Left lung (tissue), 10 donors: ENCODE measurements around the gene SVEP1. TPM values are rescaled to one million over a fixed set of nuclear protein-coding genes. Genes with fewer than 3 reads are reported as not detected.

Source experiments
- ATAC-seq: fragments of 200-7000 bp; cut with Tn5 transposase; one replicate; pipeline ENCODE4 v1.9.1; 2020; ENCODE audit warnings: moderate library complexity
- DNase-seq, 4 donors: peaks; one replicate each; pipeline ENCODE4 v3.0.0-alpha.2; 2013 to 2020
- H3K27ac ChIP-seq, 2 donors: fragments of 200-600 bp; sonication (generic) in 1 of 2; one replicate each; pipeline versions ENCODE4 v1.5.0 to v1.8.0; 2020 to 2021
- H3K27me3 ChIP-seq, 2 donors: fragments of 200-600 bp; sonication (generic) in 1 of 2; one replicate each; pipeline versions ENCODE4 v1.5.0 to v1.8.0; 2020 to 2021
- H3K36me3 ChIP-seq, 2 donors: fragments of 200-600 bp; sonication (generic) in 1 of 2; one replicate each; pipeline versions ENCODE4 v1.5.0 to v1.8.0; 2020 to 2021
- H3K4me1 ChIP-seq, 2 donors: fragments of 200-600 bp; one replicate each; pipeline ENCODE4 v1.8.0; 2021
- H3K4me3 ChIP-seq, 2 donors: fragments of 200-600 bp; sonication (generic) in 1 of 2; one replicate each; pipeline versions ENCODE4 v1.5.0 to v1.8.0; 2020 to 2021; ENCODE audit warnings: mild to moderate bottlenecking in 1 of 2
- H3K9me3 ChIP-seq, 2 donors: fragments of 200-600 bp; sonication (generic) in 1 of 2; one replicate each; pipeline versions ENCODE4 v1.5.0 to v1.8.0; 2020 to 2021
- CTCF ChIP-seq, 2 donors: fragments of 200-600 bp; sonication (generic) in 1 of 2; IDR thresholded peaks; one replicate each; pipeline versions ENCODE4 v1.5.0 to v1.8.0; 2021; ENCODE audit warnings: antibody characterized with exemption in 2 of 2
- intact Hi-C, 2 donors: fragments of 100-400 bp; cut with DNase I; formaldehyde crosslinking; loops; one replicate each; pipeline versions ENCODE4 v1.11.2 to v1.14.2; 2022
- polyA plus RNA-seq, 6 donors: library from polyadenylated mRNA; unstranded; fragments of 120-200 nt; gene quantifications; one replicate each; pipeline ENCODE4 v1.2.1, GENCODE V29; 2013; ENCODE audit not compliant: insufficient read length in 6 of 6
- total RNA-seq, 2 donors: library from RNA; stranded (reverse); fragmentation: NEBNext Ultra II Directional; extraction: Animal tissue kit (Norgen Biotek cat#: 25700); gene quantifications; one replicate each; pipeline ENCODE4 v1.2.1, GENCODE V29; 2021
- donor health status: DM: no; HTN: yes; CAD: no.
- donor health status: DM: no; HTN: no; CAD: no.

The SVEP1 gene
- total and polyA plus RNA-seq, 8 donors: 21.7 to 36.2 (median 27.7) TPM

GRCh38 chr9:110499608-110500007 lies 79.9 kb downstream of the SVEP1 start:
- no peaks in the 10 kb centered on the region for H3K4me1 ChIP-seq
- no peaks in the 10 kb centered on the region for H3K27me3 ChIP-seq
- H3K4me3 ChIP-seq: no peak overlapping the region
- no peak for ATAC-seq
- no peaks in the 10 kb centered on the region for H3K9me3 ChIP-seq
- DNase-seq: no peak
- intact Hi-C loops: no loop called here
- TF ChIP-seq CTCF (IDR thresholded peaks at IDR 0.05): no peak
- no peaks in the 10 kb centered on the region for H3K36me3 ChIP-seq
- no peak overlapping the region for H3K27ac ChIP-seq

DNA sequence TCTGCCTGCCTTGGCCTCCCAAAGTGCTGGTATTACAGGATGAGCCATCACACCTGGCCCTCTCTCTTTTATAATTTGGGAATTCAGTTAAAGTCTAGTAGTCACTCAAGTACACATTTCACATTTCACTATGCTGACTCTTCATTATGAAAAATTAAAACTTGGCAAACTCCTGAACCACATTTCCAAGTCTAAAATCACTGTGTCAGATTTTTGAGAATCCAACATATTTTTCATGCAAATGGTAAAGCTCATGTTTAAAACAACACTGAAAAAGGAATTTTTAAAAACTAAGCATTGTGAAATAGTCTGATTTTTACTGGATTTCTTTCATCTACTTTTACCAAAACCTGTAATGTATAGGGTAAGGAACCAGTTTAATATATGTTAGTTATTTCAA lies 92.3 kb downstream of the SVEP1 start:
- Histone ChIP-seq H3K27ac (no peak overlapping the region), H3K9me3 (no peaks in the 10 kb centered on the region), H3K27me3 (no peaks in the 10 kb centered on the region), H3K4me3 (no peak overlapping the region), H3K36me3 (no peaks in the 10 kb centered on the region), H3K4me1 (no peaks in the 10 kb centered on the region)
- intact Hi-C loops: no loop called here
- DNase-seq (no peak), ATAC-seq (no peak)
- TF ChIP-seq CTCF (IDR thresholded peaks at IDR 0.05): no peak

DNA sequence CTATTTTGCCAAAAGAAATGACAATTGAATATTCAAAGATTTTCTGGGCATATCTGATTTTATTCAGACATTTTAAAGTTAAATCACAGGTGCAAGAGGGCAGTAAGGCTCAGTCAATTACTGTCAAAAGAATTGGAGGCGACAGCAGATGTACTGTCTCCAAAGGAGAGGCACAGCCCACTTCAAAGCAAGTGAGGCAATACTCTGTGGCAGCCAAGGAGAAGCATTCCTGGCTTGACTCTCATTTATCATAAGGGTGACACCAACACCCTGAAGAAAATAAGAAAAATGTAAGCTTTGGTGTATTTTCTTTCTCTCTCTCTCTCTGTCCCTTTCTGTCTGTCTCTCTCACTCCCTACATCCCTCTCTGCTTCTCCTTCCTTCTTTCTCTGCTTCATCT lies 93.3 kb downstream of the SVEP1 start:
- intact Hi-C loops: no loop called here

DNA sequence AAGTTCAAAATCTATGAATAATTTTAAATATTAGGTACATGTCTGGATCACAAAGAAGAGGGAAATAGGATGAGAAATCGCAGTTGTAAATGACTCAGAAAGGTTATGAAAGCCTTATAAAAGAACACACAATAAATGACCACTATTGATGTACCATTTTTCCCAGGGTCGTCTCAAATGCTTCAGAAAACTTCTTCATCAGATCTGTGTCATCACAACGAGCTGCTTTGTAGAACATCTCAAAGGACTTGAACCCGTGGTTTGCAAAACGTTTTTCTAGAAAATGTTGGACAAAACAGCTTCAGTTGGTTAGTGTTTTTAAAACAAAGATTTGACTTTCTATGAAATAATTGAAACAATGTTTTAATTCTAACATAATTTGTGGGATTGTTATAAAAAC lies 100.1 kb downstream of the SVEP1 start:
- Histone ChIP-seq H3K36me3 (no peaks in the 10 kb centered on the region), H3K27ac (no peak overlapping the region), H3K9me3 (no peaks in the 10 kb centered on the region), H3K4me1 (no peaks in the 10 kb centered on the region), H3K4me3 (no peak overlapping the region), H3K27me3 (no peaks in the 10 kb centered on the region)
- DNase-seq: no peak
- no peak for TF ChIP-seq CTCF (IDR thresholded peaks at IDR 0.05)
- no peak for ATAC-seq
- intact Hi-C loops: no loop called here

More for the DNA sequence above, 93.3 kb downstream of the SVEP1 start:
- Histone ChIP-seq H3K4me3 (no peak overlapping the region), H3K4me1 (no peaks in the 10 kb centered on the region), H3K27ac (no peak overlapping the region), H3K36me3 (no peaks in the 10 kb centered on the region), H3K9me3 (no peaks in the 10 kb centered on the region), H3K27me3 (no peaks in the 10 kb centered on the region)
- ATAC-seq (no peak), DNase-seq (no peak)
- no peak for TF ChIP-seq CTCF (IDR thresholded peaks at IDR 0.05)

- Histone ChIP-seq H3K9me3 (no peaks in the 10 kb centered on the region), H3K36me3 (no peaks in the 10 kb centered on the region), H3K27ac (no peak overlapping the region), H3K4me3 (no peak overlapping the region), H3K27me3 (no peaks in the 10 kb centered on the region), H3K4me1 (no peaks in the 10 kb centered on the region)
- DNase-seq: no peak
- intact Hi-C loops: no loop called here
- ATAC-seq: no peak
- no peak for TF ChIP-seq CTCF (IDR thresholded peaks at IDR 0.05)
Observed at GRCh38 chr9:110476251-110476650, 103.3 kb downstream of the SVEP1 start.
